HG03060 (cell line): ENCODE data around the gene TBC1D21.

Experiments
- ATAC-seq: cut with Tn5 transposase; IDR thresholded peaks from one replicate; pipeline ENCODE4 v1.9.1; 2021; ENCODE audit warnings: low read depth, moderate number of reproducible peaks; ENCODE audit not compliant: unreplicated experiment

Gene TBC1D21

GRCh38 chr15:73905225-73905827 lies 32.0 kb downstream of the TBC1D21 start:
- ATAC-seq: no peak

GRCh38 chr15:73906346-73907034 lies 33.1 kb downstream of the TBC1D21 start:
- no peak for ATAC-seq

- no peak for ATAC-seq
Observed at GRCh38 chr15:73907035-73907408, 33.7 kb downstream of the TBC1D21 start.

- ATAC-seq: no peak
Observed at GRCh38 chr15:73908030-73908821, 34.9 kb downstream of the TBC1D21 start.

- no peak for ATAC-seq
Observed at GRCh38 chr15:73908822-73909122, 35.4 kb downstream of the TBC1D21 start.

- ATAC-seq: no peak
Observed at GRCh38 chr15:73909651-73910050, 36.3 kb downstream of the TBC1D21 start.

- no peak for ATAC-seq
Observed at GRCh38 chr15:73910522-73911303, 37.3 kb downstream of the TBC1D21 start.

GRCh38 chr15:73912030-73912596 lies 38.7 kb downstream of the TBC1D21 start:
- ATAC-seq: no peak

- ATAC-seq: no peak
Observed at GRCh38 chr15:73914145-73914544, 40.8 kb downstream of the TBC1D21 start.

- ATAC-seq: no peak
Observed at GRCh38 chr15:73915082-73915481, 41.7 kb downstream of the TBC1D21 start.

GRCh38 chr15:73918784-73919183 lies 45.4 kb downstream of the TBC1D21 start:
- ATAC-seq: no peak

- ATAC-seq: no peak
Observed at GRCh38 chr15:73919706-73920105, 46.3 kb downstream of the TBC1D21 start.

- no peak for ATAC-seq
Observed at GRCh38 chr15:73921254-73921925, 48.0 kb downstream of the TBC1D21 start.

- ATAC-seq: no peak
Observed at GRCh38 chr15:73922186-73923151, 49.1 kb downstream of the TBC1D21 start.

- no peak for ATAC-seq
Observed at GRCh38 chr15:73923156-73923487, 49.8 kb downstream of the TBC1D21 start.

- no peak for ATAC-seq
Observed at GRCh38 chr15:73923488-73924164, 50.3 kb downstream of the TBC1D21 start.

- ATAC-seq: no peak
Observed at GRCh38 chr15:73924171-73924921, 51.0 kb downstream of the TBC1D21 start.

- no peak for ATAC-seq
Observed at GRCh38 chr15:73925848-73926218, 52.5 kb downstream of the TBC1D21 start.
